MM.1S (cell line): ENCODE data around the gene LRRC17.
"Not testable (repeated sequence)": the region's sequence is repeated elsewhere in the genome, so short reads cannot be mapped to it uniquely, and the experiment has no call there.

Experiments used
- DNase-seq: peaks from one replicate; pipeline ENCODE4 v3.0.0-alpha.2; 2015
- H2AFZ ChIP-seq: fragments of 300-600 bp; sonication (generic); 2 replicates; pipeline ENCODE4 v1.6.0; 2016; ENCODE audit warnings: antibody characterized with exemption, low read length
- H3F3A ChIP-seq: fragments of 300-600 bp; sonication (generic); 2 replicates; pipeline ENCODE4 v1.6.1; 2016; ENCODE audit warnings: mild to moderate bottlenecking, antibody characterized with exemption, low read length, moderate library complexity, mixed read lengths; ENCODE audit not compliant: insufficient read depth
- H3K27ac ChIP-seq: fragments of 300-600 bp; sonication (generic); 2 replicates; pipeline ENCODE4 v1.5.1; 2016; ENCODE audit warnings: mild to moderate bottlenecking, low read length
- H3K27me3 ChIP-seq: fragments of 300-600 bp; sonication (generic); replicated peaks from 2 replicates; pipeline ENCODE4 v1.6.0; 2016; ENCODE audit warnings: low read length; ENCODE audit not compliant: insufficient read depth
- H3K36me3 ChIP-seq: fragments of 300-600 bp; sonication (generic); replicated peaks from 2 replicates; pipeline ENCODE4 v1.6.1; 2016; ENCODE audit warnings: mild to moderate bottlenecking, low read length, mixed read lengths; ENCODE audit not compliant: insufficient read depth
- H3K4me1 ChIP-seq: fragments of 300-600 bp; sonication (generic); 2 replicates; pipeline ENCODE4 v1.6.1; 2016; ENCODE audit warnings: low read length, mixed read lengths
- H3K4me2 ChIP-seq: fragments of 300-600 bp; sonication (generic); 2 replicates; pipeline ENCODE4 v1.6.0; 2016; ENCODE audit warnings: low read depth, low read length
- H3K4me3 ChIP-seq: fragments of 300-600 bp; sonication (generic); 2 replicates; pipeline ENCODE4 v1.5.1; 2016; ENCODE audit warnings: low read length, mixed read lengths
- H3K79me2 ChIP-seq: fragments of 300-600 bp; sonication (generic); 2 replicates; pipeline ENCODE4 v1.6.1; 2016; ENCODE audit warnings: mixed run types, low read length, mixed read lengths
- H3K9ac ChIP-seq: fragments of 300-600 bp; sonication (generic); 2 replicates; pipeline ENCODE4 v1.6.1; 2016; ENCODE audit warnings: low read length, mixed read lengths
- H3K9me2 ChIP-seq: fragments of 300-600 bp; sonication (generic); replicated peaks from 2 replicates; pipeline ENCODE4 v1.6.1; 2016; ENCODE audit warnings: mild to moderate bottlenecking, low read length, mixed read lengths; ENCODE audit not compliant: insufficient read depth
- H3K9me3 ChIP-seq: fragments of 300-600 bp; sonication (generic); replicated peaks from 2 replicates; pipeline ENCODE4 v1.6.1; 2016; ENCODE audit warnings: mild to moderate bottlenecking, low read length, mixed read lengths; ENCODE audit not compliant: insufficient read depth
- H4K20me1 ChIP-seq: fragments of 300-600 bp; sonication (generic); 2 replicates; pipeline ENCODE4 v1.6.1; 2016; ENCODE audit warnings: mild to moderate bottlenecking, low read length, moderate library complexity, mixed read lengths; ENCODE audit not compliant: insufficient read depth
- CTCF ChIP-seq: fragments of 300-600 bp; sonication (generic); IDR thresholded peaks from 2 replicates; pipeline ENCODE4 v1.5.1; 2016; ENCODE audit warnings: antibody characterized with exemption, low read length, mixed read lengths
- EZH2 ChIP-seq: fragments of 300-600 bp; sonication (generic); optimal IDR thresholded peaks from 2 replicates; pipeline ENCODE3; 2017; ENCODE audit warnings: low read depth, mild to moderate bottlenecking, antibody characterized with exemption, low read length, mixed read lengths
- EZH2phosphoT487 ChIP-seq: fragments of 300-600 bp; sonication (generic); IDR thresholded peaks from 2 replicates; pipeline ENCODE4 v1.6.1; 2018; ENCODE audit warnings: antibody characterized with exemption, low read length

Gene LRRC17

GRCh38 chr7:102974366-102975236 is 61.8 kb downstream of the LRRC17 start:
- TF ChIP-seq EZH2 (no peak), EZH2phosphoT487 (no peak), CTCF (no peak)
- Histone ChIP-seq H3K4me1 (no peaks in the 10 kb centered on the region), H3K36me3 (no peaks in the 10 kb centered on the region), H2AFZ (no peak overlapping the region), H3K9me3 (no peaks in the 10 kb centered on the region), H3F3A (no peaks in the 10 kb centered on the region), H3K4me3 (no peak overlapping the region), H4K20me1 (no peaks in the 10 kb centered on the region), H3K27me3 (no peaks in the 10 kb centered on the region), H3K4me2 (no peak overlapping the region), H3K27ac (no peak overlapping the region), H3K9ac (no peak overlapping the region), H3K9me2 (no peaks in the 10 kb centered on the region), H3K79me2 (no peaks in the 10 kb centered on the region)
- no peak for DNase-seq

GRCh38 chr7:102975854-102976253 is 63.1 kb downstream of the LRRC17 start:
- Histone ChIP-seq H3F3A (no peaks in the 10 kb centered on the region), H3K9ac (no peak overlapping the region), H3K9me2 (no peaks in the 10 kb centered on the region), H3K4me1 (no peaks in the 10 kb centered on the region), H4K20me1 (no peaks in the 10 kb centered on the region), H2AFZ (no peak overlapping the region), H3K4me3 (no peak overlapping the region), H3K27me3 (no peaks in the 10 kb centered on the region), H3K79me2 (no peaks in the 10 kb centered on the region), H3K27ac (no peak overlapping the region), H3K9me3 (no peaks in the 10 kb centered on the region), H3K4me2 (no peak overlapping the region), H3K36me3 (no peaks in the 10 kb centered on the region)
- TF ChIP-seq EZH2phosphoT487 (no peak), CTCF (no peak), EZH2 (no peak)
- no peak for DNase-seq

GRCh38 chr7:102976493-102976892 is 63.7 kb downstream of the LRRC17 start:
- H3K9ac ChIP-seq = no peak overlapping the region
- no peaks in the 10 kb centered on the region for H3K36me3 ChIP-seq
- no peak for DNase-seq
- no peaks in the 10 kb centered on the region for H3K9me2 ChIP-seq
- H3K4me2 ChIP-seq = no peak overlapping the region
- H3K4me3 ChIP-seq = no peak overlapping the region
- H3K9me3 ChIP-seq = no peaks in the 10 kb centered on the region
- H4K20me1 ChIP-seq = no peaks in the 10 kb centered on the region
- no peak overlapping the region for H2AFZ ChIP-seq
- H3K27me3 ChIP-seq = no peaks in the 10 kb centered on the region
- no peak for TF ChIP-seq EZH2
- TF ChIP-seq EZH2phosphoT487 = no peak
- TF ChIP-seq CTCF = no peak
- H3K27ac ChIP-seq = no peak overlapping the region
- no peaks in the 10 kb centered on the region for H3F3A ChIP-seq
- no peaks in the 10 kb centered on the region for H3K79me2 ChIP-seq
- no peaks in the 10 kb centered on the region for H3K4me1 ChIP-seq

GRCh38 chr7:102977586-102977985 is 64.8 kb downstream of the LRRC17 start:
- not testable (repeated sequence) for H3K4me3 ChIP-seq, H3K27me3 ChIP-seq, H3K27ac ChIP-seq, H3K79me2 ChIP-seq, H3K4me2 ChIP-seq, H3K9me3 ChIP-seq, H3F3A ChIP-seq, H4K20me1 ChIP-seq, H3K9me2 ChIP-seq, DNase-seq, H3K9ac ChIP-seq, H3K4me1 ChIP-seq, H2AFZ ChIP-seq, H3K36me3 ChIP-seq
